OCI-LY7 (cell line): Measurements from ENCODE around the gene NOTCH2.

Experiments
- CTCF ChIP-seq: fragments of 200-600 bp; sonication (generic); conservative IDR thresholded peaks from 2 replicates; pipeline ENCODE4 v1.5.1; 2014; ENCODE audit warnings: mild to moderate bottlenecking, antibody characterized with exemption, low read length, moderate library complexity, mixed read lengths
- EZH2phosphoT487 ChIP-seq: fragments of 200-600 bp; sonication (generic); IDR thresholded peaks from 2 replicates; pipeline ENCODE4 v1.6.1; 2018; ENCODE audit warnings: low read depth, borderline replicate concordance, mild to moderate bottlenecking, mixed run types, antibody characterized with exemption, low read length, moderate library complexity, mixed read lengths

DNA sequence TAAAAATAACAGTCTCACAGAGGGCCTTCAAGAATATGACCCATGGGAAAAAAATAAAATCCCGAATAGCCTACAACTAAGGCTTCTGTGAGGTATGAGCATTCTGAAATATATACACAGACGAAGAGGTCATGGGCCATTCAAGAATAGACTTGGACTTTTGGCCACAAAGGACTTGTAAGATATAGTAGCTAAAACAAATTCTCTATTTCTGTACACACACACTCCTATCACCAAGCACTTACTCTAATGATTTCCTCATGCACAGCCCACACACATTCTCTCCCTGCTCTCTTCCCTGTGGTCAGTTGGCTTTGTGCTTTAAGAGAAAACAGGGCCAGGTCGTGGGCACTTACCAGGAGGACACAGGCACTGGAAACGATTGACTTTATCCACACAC, 103.4 kb downstream of the NOTCH2 start:
- no peak for TF ChIP-seq CTCF
- TF ChIP-seq EZH2phosphoT487: no peak
